ENCODE results near the gene MVB12A. TPM values are rescaled to one million over a fixed set of nuclear protein-coding genes. Genes with fewer than 3 reads are reported as not detected.

Gene MVB12A
- total RNA-seq, 3 donors from 2014 or later (not counting 1 experiment from before 2014, with no cell fraction given) = 28.4 to 30.1 (median 29.4) TPM

- peaks cover 14% of the 10 kb centered on the region for H3K27me3 ChIP-seq (ENCODE audit: control insufficient read depth, insufficient read depth, low read length)
- Mint-ChIP-seq H3K4me1 (no peaks in the 10 kb centered on the region), H3K36me3 (no peaks in the 10 kb centered on the region), H3K4me3 (no peak overlapping the region), H3K27me3 (ENCODE audit: low read depth in 2 of 2) (peaks cover 15 to 33% of the 10 kb centered on the region in 2 donors), H3K27ac (no peak overlapping the region), H3K9me3 (no peaks in the 10 kb centered on the region)
- no peaks in the 10 kb centered on the region for H3K36me3 ChIP-seq (ENCODE audit: control insufficient read depth, insufficient read depth, low read length)
- H3K4me1 ChIP-seq (ENCODE audit: control insufficient read depth, insufficient read depth, low read length) = peaks cover 6% of the 10 kb centered on the region
- no peaks in the 10 kb centered on the region for H3K9me3 ChIP-seq (ENCODE audit: control insufficient read depth, insufficient read depth, low read length)
- ATAC-seq (no peak), DNase-seq (no peak)
- H3K4me3 ChIP-seq (ENCODE audit: low read length) = no peak overlapping the region
- no peak for TF ChIP-seq CTCF (IDR thresholded peaks at IDR 0.05)
- intact Hi-C loops (cut with micrococcal nuclease) = no loop called here
- WGBS (ENCODE audit: insufficient coverage) = 46% methylated on average over 12 of the region's 13 CpGs
- no peak overlapping the region for H3K27ac ChIP-seq (ENCODE audit: low read length)
These were observed 34.8 kb downstream of the MVB12A start for GRCh38 chr19:17454576-17455071.

DNA sequence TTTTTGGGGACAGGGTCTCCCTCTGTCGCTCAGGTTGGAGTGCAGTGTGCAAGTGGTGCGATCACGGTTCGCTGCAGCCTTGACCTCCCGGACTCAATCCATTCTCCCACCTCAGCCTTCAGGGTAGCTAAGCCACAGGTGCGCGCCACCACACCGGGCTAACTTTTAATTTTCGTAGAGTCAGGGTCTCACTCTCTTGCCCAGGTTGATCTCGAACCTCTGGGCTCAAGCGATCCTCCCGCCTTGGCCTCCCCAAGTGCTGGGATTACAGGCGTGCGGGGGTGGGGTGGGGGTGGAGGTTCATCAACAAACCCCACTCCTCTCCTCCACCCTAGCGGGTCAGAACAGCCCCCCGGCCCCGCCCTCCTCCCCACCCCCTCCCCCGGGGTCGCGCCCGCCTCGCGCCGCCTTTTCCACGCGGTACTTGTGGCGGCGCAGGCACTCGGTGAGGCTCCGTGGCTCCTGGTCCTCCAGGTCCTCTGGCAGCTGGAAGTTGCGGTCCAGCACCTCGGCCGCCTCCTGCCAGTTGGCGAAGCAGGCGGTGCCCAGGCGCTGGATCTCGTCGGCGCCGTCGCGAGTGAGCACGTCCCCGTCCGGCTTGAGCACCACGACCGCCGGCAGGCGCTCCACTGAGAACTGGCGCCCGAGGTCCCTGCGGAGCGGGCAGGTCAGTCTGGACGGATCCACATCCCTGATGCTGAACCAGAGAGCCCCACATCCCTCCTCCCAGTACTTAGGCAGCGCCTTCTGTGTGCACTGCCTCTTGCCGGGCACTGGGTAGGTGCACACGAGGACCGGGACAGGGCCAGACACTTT lies 35.7 kb downstream of the MVB12A start:
- 25% methylated on average over 53 of the region's 58 CpGs for WGBS (ENCODE audit: insufficient coverage)
- intact Hi-C loops (cut with micrococcal nuclease) = no loop called here

DNA sequence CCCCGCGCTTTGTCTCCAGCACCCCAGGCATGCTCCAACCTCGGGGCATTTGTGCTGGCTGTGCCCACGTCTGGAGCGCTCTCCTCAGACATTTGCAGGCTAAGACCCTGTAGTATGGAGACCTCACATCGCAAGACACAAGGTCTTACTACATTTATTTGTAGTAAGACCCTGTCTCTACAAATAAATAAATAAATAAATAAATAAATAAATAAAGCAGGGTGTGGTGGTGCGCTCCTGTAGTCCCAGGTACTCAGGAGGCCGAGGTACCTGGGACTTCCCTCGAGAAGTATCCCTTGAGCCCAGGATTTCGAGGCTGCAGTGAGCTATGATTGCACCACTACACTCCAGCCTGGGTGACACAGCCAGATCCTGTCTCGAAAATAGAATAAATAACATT lies 36.3 kb downstream of the MVB12A start:
- H3K27ac Mint-ChIP-seq = no peak overlapping the region
- TF ChIP-seq CTCF (IDR thresholded peaks at IDR 0.05) = no peak
- H3K9me3 ChIP-seq (ENCODE audit: control insufficient read depth, insufficient read depth, low read length) = no peaks in the 10 kb centered on the region
- H3K27ac ChIP-seq (ENCODE audit: low read length) = no peak overlapping the region
- no peak for ATAC-seq
- no peaks in the 10 kb centered on the region for H3K36me3 ChIP-seq (ENCODE audit: control insufficient read depth, insufficient read depth, low read length)
- no peaks in the 10 kb centered on the region for H3K4me1 Mint-ChIP-seq
- H3K4me1 ChIP-seq (ENCODE audit: control insufficient read depth, insufficient read depth, low read length) = peaks cover 6% of the 10 kb centered on the region
- 84% methylated on average over 11 of the region's 11 CpGs for WGBS (ENCODE audit: insufficient coverage)
- no peak for DNase-seq
- H3K27me3 Mint-ChIP-seq (ENCODE audit: low read depth in 2 of 2) = peaks cover 7 to 26% of the 10 kb centered on the region in 2 donors
- intact Hi-C loops (cut with micrococcal nuclease) = no loop called here
- peaks cover 12% of the 10 kb centered on the region for H3K27me3 ChIP-seq (ENCODE audit: control insufficient read depth, insufficient read depth, low read length)
- no peak overlapping the region for H3K4me3 ChIP-seq (ENCODE audit: low read length)
- H3K9me3 Mint-ChIP-seq = no peaks in the 10 kb centered on the region
- no peaks in the 10 kb centered on the region for H3K36me3 Mint-ChIP-seq
- no peak overlapping the region for H3K4me3 Mint-ChIP-seq

More for the DNA sequence above, 35.7 kb downstream of the MVB12A start:
- ATAC-seq (peak in 1 of 3 donors; percentile 18), DNase-seq (no peak)
- no peak for TF ChIP-seq CTCF (IDR thresholded peaks at IDR 0.05)
- no peak overlapping the region for H3K4me3 Mint-ChIP-seq
- Histone ChIP-seq H3K9me3 (ENCODE audit: control insufficient read depth, insufficient read depth, low read length) (no peaks in the 10 kb centered on the region), H3K36me3 (ENCODE audit: control insufficient read depth, insufficient read depth, low read length) (no peaks in the 10 kb centered on the region), H3K27ac (ENCODE audit: low read length) (no peak overlapping the region), H3K4me1 (ENCODE audit: control insufficient read depth, insufficient read depth, low read length) (peaks cover 6% of the 10 kb centered on the region), H3K27me3 (ENCODE audit: control insufficient read depth, insufficient read depth, low read length) (peaks cover 12% of the 10 kb centered on the region), H3K4me3 (ENCODE audit: low read length) (no peak overlapping the region)
- no peaks in the 10 kb centered on the region for H3K4me1 Mint-ChIP-seq
- no peak overlapping the region for H3K27ac Mint-ChIP-seq
- H3K27me3 Mint-ChIP-seq (ENCODE audit: low read depth in 2 of 2) = peaks cover 7 to 29% of the 10 kb centered on the region in 2 donors
- H3K36me3 Mint-ChIP-seq = no peaks in the 10 kb centered on the region
- H3K9me3 Mint-ChIP-seq = no peaks in the 10 kb centered on the region
